Measurements from ENCODE around the gene MRGPRF. TPM values are rescaled to one million over a fixed set of nuclear protein-coding genes. Genes with fewer than 3 reads are reported as not detected.

Gene MRGPRF
- total RNA-seq, 1 experiment from 2014 or later = not detected

- H3K9ac ChIP-seq (ENCODE audit: low read length) = no peak overlapping the region
- no peaks in the 10 kb centered on the region for H3K9me2 ChIP-seq (replicated peaks; ENCODE audit: low read length)
- POLR2A ChIA-PET (ENCODE audit: unreplicated experiment) = no interaction called here
- CTCF ChIA-PET = no interaction called here
- H3K79me2 ChIP-seq (ENCODE audit: low read length) = no peaks in the 10 kb centered on the region
- H3K27me3 ChIP-seq (ENCODE audit: low read length) = peaks cover 5% of the 10 kb centered on the region; the same call in 1 of the 2 replicates
- no peak overlapping the region for H3K4me3 ChIP-seq (ENCODE audit: low read length)
- H3K4me2 ChIP-seq (ENCODE audit: low read length) = no peak overlapping the region
- intact Hi-C loops (cut with micrococcal nuclease) = loop anchor here (10.0 kb wide), 1 partner anchor 65 kb away; the partner anchor contains the start of gene TPCN2
- ATAC-seq = no peak
- H4K20me1 ChIP-seq (ENCODE audit: low read length) = no peaks in the 10 kb centered on the region
- H3F3A ChIP-seq (ENCODE audit: low read length, unreplicated experiment) = no peaks in the 10 kb centered on the region
- no peak overlapping the region for H3K27ac ChIP-seq (ENCODE audit: low read length)
- BruUV-seq (replicated peaks) = no TSS peak
- H3K9me3 ChIP-seq (ENCODE audit: low read length) = no peaks in the 10 kb centered on the region
- no peak overlapping the region for H2AFZ ChIP-seq (ENCODE audit: low read length)
- no peaks in the 10 kb centered on the region for H3K4me1 ChIP-seq (ENCODE audit: insufficient read depth, low read length)
- no peak for DNase-seq
- TF ChIP-seq EZH2phosphoT487 (IDR thresholded peaks at IDR 0.05; ENCODE audit: borderline replicate concordance, low read length) = no peak
- TF ChIP-seq, protein P1, sequence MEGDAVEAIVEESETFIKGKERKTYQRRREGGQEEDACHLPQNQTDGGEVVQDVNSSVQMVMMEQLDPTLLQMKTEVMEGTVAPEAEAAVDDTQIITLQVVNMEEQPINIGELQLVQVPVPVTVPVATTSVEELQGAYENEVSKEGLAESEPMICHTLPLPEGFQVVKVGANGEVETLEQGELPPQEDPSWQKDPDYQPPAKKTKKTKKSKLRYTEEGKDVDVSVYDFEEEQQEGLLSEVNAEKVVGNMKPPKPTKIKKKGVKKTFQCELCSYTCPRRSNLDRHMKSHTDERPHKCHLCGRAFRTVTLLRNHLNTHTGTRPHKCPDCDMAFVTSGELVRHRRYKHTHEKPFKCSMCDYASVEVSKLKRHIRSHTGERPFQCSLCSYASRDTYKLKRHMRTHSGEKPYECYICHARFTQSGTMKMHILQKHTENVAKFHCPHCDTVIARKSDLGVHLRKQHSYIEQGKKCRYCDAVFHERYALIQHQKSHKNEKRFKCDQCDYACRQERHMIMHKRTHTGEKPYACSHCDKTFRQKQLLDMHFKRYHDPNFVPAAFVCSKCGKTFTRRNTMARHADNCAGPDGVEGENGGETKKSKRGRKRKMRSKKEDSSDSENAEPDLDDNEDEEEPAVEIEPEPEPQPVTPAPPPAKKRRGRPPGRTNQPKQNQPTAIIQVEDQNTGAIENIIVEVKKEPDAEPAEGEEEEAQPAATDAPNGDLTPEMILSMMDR (conservative IDR thresholded peaks at IDR 0.05; ENCODE audit: low read depth, low read length) = no peak
- TF ChIP-seq EZH2 (IDR thresholded peaks at IDR 0.05; ENCODE audit: low read length, unreplicated experiment) = no peak
- H3K36me3 ChIP-seq (ENCODE audit: low read depth, low read length) = no peaks in the 10 kb centered on the region
Measured at GRCh38 chr11:68979931-68980775, 32.9 kb downstream of the MRGPRF start.

- DNase-seq = no peak
- CTCF ChIA-PET = no interaction called here
- no peak overlapping the region for H2AFZ ChIP-seq (ENCODE audit: low read length)
Measured at GRCh38 chr11:68978931-68979594, 34.0 kb downstream of the MRGPRF start.

More at GRCh38 chr11:68978931-68979594, 34.0 kb downstream of the MRGPRF start:
- Histone ChIP-seq H3K27me3 (ENCODE audit: low read length) (peaks cover 5% of the 10 kb centered on the region; the same call in 1 of the 2 replicates), H3K27ac (ENCODE audit: low read length) (no peak overlapping the region), H3K79me2 (ENCODE audit: low read length) (no peaks in the 10 kb centered on the region), H3K9me2 (replicated peaks; ENCODE audit: low read length) (no peaks in the 10 kb centered on the region), H3K4me3 (ENCODE audit: low read length) (no peak overlapping the region), H3F3A (ENCODE audit: low read length, unreplicated experiment) (no peaks in the 10 kb centered on the region), H3K9ac (ENCODE audit: low read length) (no peak overlapping the region), H3K9me3 (ENCODE audit: low read length) (no peaks in the 10 kb centered on the region), H3K4me1 (ENCODE audit: insufficient read depth, low read length) (no peaks in the 10 kb centered on the region), H4K20me1 (ENCODE audit: low read length) (no peaks in the 10 kb centered on the region), H3K4me2 (ENCODE audit: low read length) (no peak overlapping the region), H3K36me3 (ENCODE audit: low read depth, low read length) (no peaks in the 10 kb centered on the region)
- TF ChIP-seq EZH2 (IDR thresholded peaks at IDR 0.05; ENCODE audit: low read length, unreplicated experiment) (no peak), EZH2phosphoT487 (IDR thresholded peaks at IDR 0.05; ENCODE audit: borderline replicate concordance, low read length) (no peak)
- TF ChIP-seq, protein P1 (conservative IDR thresholded peaks at IDR 0.05; ENCODE audit: low read depth, low read length) = no peak
- ATAC-seq = no peak
- POLR2A ChIA-PET (ENCODE audit: unreplicated experiment) = no interaction called here
- no TSS peak for BruUV-seq (replicated peaks)
- intact Hi-C loops (cut with micrococcal nuclease) = no loop called here
